Measurements from ENCODE around the gene SAFB2. TPM values are rescaled to one million over a fixed set of nuclear protein-coding genes. Genes with fewer than 3 reads are reported as not detected.

The SAFB2 gene
- total and polyA plus RNA-seq, 7 donors = 30.4 to 52.9 (median 42.1) TPM

GRCh38 chr19:5593343-5594255 is 29.0 kb downstream of the SAFB2 start:
- Histone ChIP-seq H3K4me3 (no peak overlapping the region), H3K36me3 (ENCODE audit: insufficient read depth in 1 of 2, low read depth in 1 of 2) (peaks cover 18 to 100% of the 10 kb centered on the region in 2 donors), H3K9me3 (no peaks in the 10 kb centered on the region), H3K27me3 (ENCODE audit: insufficient read depth in 3 of 3, low read length in 2 of 3) (no peaks in the 10 kb centered on the region), H3K27ac (no peak overlapping the region), H3K4me1 (no peaks in the 10 kb centered on the region)
- WGBS, 3 donors = 90 to 92% (median 91%) methylated on average over 67 of the region's 67 CpGs
- intact Hi-C loops (cut with DNase I) = no loop called here
- no peak for TF ChIP-seq CTCF (IDR thresholded peaks at IDR 0.05)
- ATAC-seq = no peak
- peak in 1 of 2 donors; percentile 47 for DNase-seq

GRCh38 chr19:5592531-5593342 is 29.8 kb downstream of the SAFB2 start:
- no peak for ATAC-seq

GRCh38 chr19:5591476-5591875 is 31.1 kb downstream of the SAFB2 start:
- Histone ChIP-seq H3K36me3 (ENCODE audit: insufficient read depth in 1 of 2, low read depth in 1 of 2) (peaks cover 10 to 100% of the 10 kb centered on the region in 2 donors), H3K27me3 (ENCODE audit: insufficient read depth in 3 of 3, low read length in 2 of 3) (no peaks in the 10 kb centered on the region), H3K27ac (no peak overlapping the region), H3K4me1 (peaks cover 3% of the 10 kb centered on the region), H3K4me3 (no peak overlapping the region), H3K9me3 (no peaks in the 10 kb centered on the region)
- peak in 1 of 2 donors; percentile 33 for DNase-seq
- TF ChIP-seq CTCF (IDR thresholded peaks at IDR 0.05) = no peak
- no peak for ATAC-seq
- WGBS, 3 donors = 92 to 93% (median 93%) methylated on average over 17 of the region's 17 CpGs
- intact Hi-C loops (cut with DNase I) = no loop called here

More at GRCh38 chr19:5592531-5593342, 29.8 kb downstream of the SAFB2 start:
- no peak overlapping the region for H3K4me3 ChIP-seq
- H3K4me1 ChIP-seq = no peaks in the 10 kb centered on the region
- DNase-seq = peak in 1 of 2 donors; percentile 24
- no peak for TF ChIP-seq CTCF (IDR thresholded peaks at IDR 0.05)
- no peak overlapping the region for H3K27ac ChIP-seq
- H3K36me3 ChIP-seq (ENCODE audit: insufficient read depth in 1 of 2, low read depth in 1 of 2) = peaks cover 17 to 100% of the 10 kb centered on the region in 2 donors
- H3K9me3 ChIP-seq = no peaks in the 10 kb centered on the region
- 91 to 93% (median 91%) methylated on average over 24 of the region's 24 CpGs for WGBS, 3 donors
- intact Hi-C loops (cut with DNase I) = no loop called here
- H3K27me3 ChIP-seq (ENCODE audit: insufficient read depth in 3 of 3, low read length in 2 of 3) = no peaks in the 10 kb centered on the region

- H3K36me3 ChIP-seq (ENCODE audit: insufficient read depth in 1 of 2, low read depth in 1 of 2) = peaks cover 7 to 96% of the 10 kb centered on the region in 2 donors
- 92 to 94% (median 94%) methylated on average over 9 of the region's 9 CpGs for WGBS, 3 donors
- H3K27ac ChIP-seq = no peak overlapping the region
- TF ChIP-seq CTCF (IDR thresholded peaks at IDR 0.05) = no peak
- no peak for ATAC-seq
- H3K27me3 ChIP-seq (ENCODE audit: insufficient read depth in 3 of 3, low read length in 2 of 3) = no peaks in the 10 kb centered on the region
- DNase-seq = no peak
- intact Hi-C loops (cut with DNase I) = no loop called here
- no peak overlapping the region for H3K4me3 ChIP-seq
- no peaks in the 10 kb centered on the region for H3K9me3 ChIP-seq
- H3K4me1 ChIP-seq = peaks cover 9% of the 10 kb centered on the region
Measured at GRCh38 chr19:5590865-5591154, 31.8 kb downstream of the SAFB2 start.
